HG03558 (cell line): ENCODE data around the gene TXN.
A peak's percentile ranks its signal among the peaks of the same experiment; 100 is the strongest.
"Not testable (repeated sequence)": the region's sequence is repeated elsewhere in the genome, so short reads cannot be mapped to it uniquely, and the experiment has no call there.

Experiments
- ATAC-seq: cut with Tn5 transposase; IDR thresholded peaks from one replicate; pipeline ENCODE4 v1.9.1; 2021; ENCODE audit warnings: moderate number of reproducible peaks; ENCODE audit not compliant: unreplicated experiment; ENCODE audit errors: extremely low read depth

TXN gene

GRCh38 chr9:110258690-110259091 lies 2.4 kb upstream of the TXN start:
- no peak for ATAC-seq

DNA sequence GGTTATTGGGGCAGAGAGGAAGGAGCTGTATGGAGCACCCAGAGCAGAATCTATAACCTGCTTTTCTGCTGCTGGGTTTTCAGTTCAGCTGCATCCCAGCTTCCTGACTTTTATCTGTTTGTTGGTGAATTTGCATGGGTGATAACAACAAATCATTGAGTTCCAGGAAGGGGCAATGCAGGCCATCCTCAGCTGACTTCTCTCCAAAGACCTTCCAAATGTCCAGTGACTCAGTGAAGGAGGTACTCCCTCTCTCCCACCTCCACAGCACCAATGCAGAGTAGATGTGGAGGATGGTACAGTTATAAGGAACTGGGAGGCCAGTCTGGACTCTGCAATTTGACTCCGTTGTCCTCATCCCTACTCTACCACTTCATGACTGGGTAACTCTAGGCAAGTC lies 1.6 kb upstream of the TXN start:
- ATAC-seq, result no peak

DNA sequence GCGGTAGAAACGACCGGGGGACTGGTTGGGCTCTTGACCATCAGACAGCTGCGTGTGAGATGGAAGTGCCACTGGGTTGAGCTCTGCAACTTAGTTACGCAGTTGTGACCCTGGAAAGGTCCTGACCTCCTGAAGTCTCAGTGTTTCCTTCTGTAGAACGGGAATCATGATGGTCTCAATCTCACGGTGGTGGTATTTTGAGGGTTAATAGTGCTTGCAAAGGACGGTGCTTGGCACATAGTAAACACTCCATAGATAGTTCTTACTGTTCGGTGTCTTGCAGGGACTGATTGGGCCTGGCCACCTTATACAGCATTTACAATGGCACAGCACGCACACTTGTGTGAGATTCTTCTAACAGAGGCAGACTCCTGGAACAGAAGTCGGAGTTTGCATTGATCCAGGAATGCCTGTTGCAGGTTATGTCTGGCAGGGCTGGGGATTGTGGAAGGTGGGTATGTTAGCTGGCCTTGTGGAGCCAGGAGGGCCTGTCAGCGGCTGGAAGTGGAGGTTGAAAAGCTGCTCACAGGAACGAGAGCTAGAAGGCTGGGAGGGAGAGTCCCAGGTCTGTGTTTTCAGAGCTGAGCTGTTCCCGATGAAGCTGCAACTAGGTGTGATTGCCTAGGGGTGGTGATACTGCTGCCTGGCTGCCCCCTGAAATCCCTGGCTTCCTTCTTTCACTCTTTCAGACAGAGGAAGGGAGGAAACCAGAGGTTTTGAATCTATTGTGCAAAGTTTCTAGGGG lies 962 bp upstream of the TXN start:
- ATAC-seq, result no peak

GRCh38 chr9:110255463-110256379 lies 586 bp downstream of the TXN start:
- ATAC-seq, result peak; percentile 2

- no peak for ATAC-seq
Measured at GRCh38 chr9:110255034-110255462, 1.3 kb downstream of the TXN start.

DNA sequence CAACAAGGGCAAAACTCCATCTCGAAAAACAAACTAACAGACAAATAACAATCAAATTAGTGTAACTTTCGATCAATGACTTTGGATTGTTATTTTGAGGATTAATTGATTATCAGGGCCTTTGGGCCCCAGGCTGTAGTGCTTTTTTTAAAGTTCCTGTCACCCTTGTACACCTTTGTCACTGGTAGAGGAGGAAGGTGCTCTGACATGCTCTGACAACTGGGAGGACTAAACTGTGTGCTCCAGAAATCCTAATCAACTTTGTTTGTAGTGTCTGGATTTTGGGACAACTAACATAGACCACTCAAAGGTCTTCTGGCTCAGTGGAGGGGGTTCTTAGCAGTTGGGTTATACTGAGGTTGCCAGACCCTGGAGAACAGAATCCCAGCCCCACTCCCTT lies 1.8 kb downstream of the TXN start:
- no peak for ATAC-seq

- ATAC-seq, result no peak
Measured at GRCh38 chr9:110252509-110253139, 3.7 kb downstream of the TXN start.

DNA sequence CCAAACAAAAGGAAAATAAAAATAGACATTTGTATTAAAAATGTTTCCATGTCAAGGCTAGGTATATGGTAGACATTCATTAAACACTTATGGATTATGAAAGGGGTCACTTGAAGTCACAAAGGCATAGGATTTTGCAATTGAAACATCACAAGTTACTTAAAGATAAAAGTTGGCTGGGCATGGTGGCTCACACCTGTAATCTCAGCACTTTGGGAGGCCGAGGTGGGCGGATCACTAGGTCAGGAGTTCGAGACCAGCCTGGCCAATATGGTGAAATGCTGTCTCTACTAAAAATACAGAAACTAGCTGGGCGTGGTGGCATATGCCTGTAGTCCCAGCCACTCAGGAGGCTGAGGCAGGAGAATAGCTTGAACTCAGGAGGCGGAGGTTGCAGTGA lies 4.5 kb downstream of the TXN start:
- not testable (repeated sequence) for ATAC-seq

DNA sequence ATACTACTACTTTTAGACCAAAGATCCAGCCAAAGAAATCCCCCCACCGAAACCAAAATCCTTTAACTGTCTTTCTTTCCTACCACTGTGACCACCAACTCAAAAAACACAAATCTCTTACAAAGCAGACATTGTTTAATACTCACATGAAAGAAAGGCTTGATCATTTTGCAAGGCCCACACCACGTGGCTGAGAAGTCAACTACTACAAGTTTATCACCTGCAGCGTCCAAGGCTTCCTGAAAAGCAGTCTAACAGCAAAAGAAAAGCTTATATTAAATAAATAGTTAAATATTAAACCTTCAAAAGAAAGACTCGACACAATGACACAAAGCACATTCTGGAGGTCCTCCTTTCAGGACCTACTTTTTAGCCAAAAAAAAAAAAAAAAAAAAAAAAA lies 5.1 kb downstream of the TXN start:
- ATAC-seq, result no peak

- no peak for ATAC-seq
Measured at GRCh38 chr9:110249603-110250002, 6.7 kb downstream of the TXN start.

- no peak for ATAC-seq
Measured at GRCh38 chr9:110248361-110248760, 7.9 kb downstream of the TXN start.

DNA sequence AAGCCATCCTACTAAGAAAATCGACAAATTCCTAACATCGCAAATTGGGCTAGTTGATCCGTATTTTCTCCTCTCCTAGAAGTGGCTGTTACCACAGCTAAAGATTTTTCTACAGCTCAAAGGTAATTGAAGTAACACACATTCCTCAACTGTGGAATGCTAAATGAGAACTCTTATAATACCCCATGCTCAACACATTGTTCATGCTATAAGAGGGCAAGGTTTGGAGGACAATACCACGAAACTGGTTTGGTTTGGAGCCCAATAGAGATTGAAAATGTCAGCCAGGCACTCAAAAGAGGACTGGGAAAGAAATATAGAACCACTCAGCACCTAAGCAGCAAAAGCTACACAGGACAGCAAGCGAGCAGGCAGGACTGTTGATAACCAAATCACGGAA lies 10.1 kb downstream of the TXN start:
- no peak for ATAC-seq

- ATAC-seq, result no peak
Measured at GRCh38 chr9:110244616-110245015, 11.7 kb downstream of the TXN start.

GRCh38 chr9:110241858-110242321 lies 14.4 kb downstream of the TXN start:
- ATAC-seq, result no peak

GRCh38 chr9:110241260-110241857 lies 14.9 kb downstream of the TXN start:
- ATAC-seq, result no peak

GRCh38 chr9:110240198-110240597 lies 16.1 kb downstream of the TXN start:
- ATAC-seq, result no peak

DNA sequence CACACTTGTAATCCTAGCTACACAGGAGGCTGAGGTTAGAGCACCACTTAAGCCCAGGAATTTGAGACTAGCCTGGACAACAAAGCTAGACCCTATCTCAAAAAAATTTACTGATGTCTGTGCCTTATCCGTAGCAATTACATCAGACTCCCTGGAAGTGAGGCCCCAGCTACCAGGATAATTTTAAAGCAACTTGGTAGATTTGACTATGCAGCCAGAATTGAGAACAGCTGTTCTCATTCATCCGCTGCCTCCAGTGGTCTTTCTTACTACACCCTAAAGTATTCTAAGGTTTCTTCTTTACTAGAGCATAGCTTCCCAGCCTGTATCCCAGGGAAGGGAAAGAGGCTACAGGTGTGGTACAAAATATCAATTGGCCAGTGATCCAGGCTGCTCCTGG lies 28.0 kb downstream of the TXN start:
- ATAC-seq, result no peak

GRCh38 chr9:110224583-110224982 lies 31.7 kb downstream of the TXN start:
- ATAC-seq, result no peak

DNA sequence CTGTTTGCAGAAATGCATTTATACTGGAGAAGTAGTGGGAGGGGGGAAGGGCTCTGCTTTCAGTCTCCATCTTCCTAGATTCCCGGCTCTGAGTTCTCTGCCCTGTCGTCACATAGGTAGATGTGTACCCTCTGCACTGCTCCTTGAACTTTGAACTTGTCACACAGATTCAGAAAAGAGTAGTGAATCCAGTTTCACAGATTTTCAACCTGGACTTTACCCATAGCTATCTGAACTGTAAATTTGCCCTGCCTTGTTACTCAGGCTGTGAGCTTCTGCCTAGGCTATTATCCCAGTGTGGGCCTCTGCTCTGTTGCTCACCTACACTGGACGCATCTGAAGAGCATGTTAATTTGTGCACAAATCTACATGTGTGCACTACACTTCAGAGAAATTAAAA lies 35.5 kb downstream of the TXN start:
- no peak for ATAC-seq

GRCh38 chr9:110217656-110218099 lies 38.6 kb downstream of the TXN start:
- no peak for ATAC-seq
